Thoracic aorta endothelial cell (primary cell): Measurements from ENCODE around the gene SIGLEC11. TPM values are rescaled to one million over a fixed set of nuclear protein-coding genes. Genes with fewer than 3 reads are reported as not detected.

Experiments used
- total RNA-seq: library from RNA; depleted of rRNA; stranded (reverse); fragments of >200 nt; gene quantifications from 2 replicates; pipeline ENCODE4 v1.2.3, GENCODE V29; 2012

Gene SIGLEC11, protein sequence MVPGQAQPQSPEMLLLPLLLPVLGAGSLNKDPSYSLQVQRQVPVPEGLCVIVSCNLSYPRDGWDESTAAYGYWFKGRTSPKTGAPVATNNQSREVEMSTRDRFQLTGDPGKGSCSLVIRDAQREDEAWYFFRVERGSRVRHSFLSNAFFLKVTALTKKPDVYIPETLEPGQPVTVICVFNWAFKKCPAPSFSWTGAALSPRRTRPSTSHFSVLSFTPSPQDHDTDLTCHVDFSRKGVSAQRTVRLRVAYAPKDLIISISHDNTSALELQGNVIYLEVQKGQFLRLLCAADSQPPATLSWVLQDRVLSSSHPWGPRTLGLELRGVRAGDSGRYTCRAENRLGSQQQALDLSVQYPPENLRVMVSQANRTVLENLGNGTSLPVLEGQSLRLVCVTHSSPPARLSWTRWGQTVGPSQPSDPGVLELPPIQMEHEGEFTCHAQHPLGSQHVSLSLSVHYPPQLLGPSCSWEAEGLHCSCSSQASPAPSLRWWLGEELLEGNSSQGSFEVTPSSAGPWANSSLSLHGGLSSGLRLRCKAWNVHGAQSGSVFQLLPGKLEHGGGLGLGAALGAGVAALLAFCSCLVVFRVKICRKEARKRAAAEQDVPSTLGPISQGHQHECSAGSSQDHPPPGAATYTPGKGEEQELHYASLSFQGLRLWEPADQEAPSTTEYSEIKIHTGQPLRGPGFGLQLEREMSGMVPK
- 0.13 TPM in 1 of 2 replicates, not detected in the other for total RNA-seq

GRCh38 chr19:49960980-49961379, at the start of gene SIGLEC11:
TSS of gene SIGLEC11 (minus strand) at chr19:49961172. CDS start at chr19:49961081, 91 bp downstream.

GRCh38 chr19:49929121-49929610, 31.8 kb downstream of the SIGLEC11 start, which contains the start of the genes ATF5 and NUP62:
TSS of gene ATF5 (plus strand) at chr19:49929205. CDS start at chr19:49930851, 1,646 bp downstream.
TSS of gene NUP62 (minus strand) at chr19:49929504. CDS start at chr19:49909807, 19,697 bp downstream.

Other genes starting within 250 kb of the SIGLEC11 start
- gene TSKS, start 197.9 kb downstream of the SIGLEC11 start, total RNA-seq = not detected in 2 replicates
- gene AP2A1, start 194.2 kb downstream of the SIGLEC11 start, total RNA-seq = 81.3 and 98.0 TPM in 2 replicates
- gene FUZ, start 147.9 kb downstream of the SIGLEC11 start, total RNA-seq = 11.4 and 12.2 TPM in 2 replicates
- gene MED25, start 142.9 kb downstream of the SIGLEC11 start, total RNA-seq = 26.1 and 29.3 TPM in 2 replicates
- 48.3 and 58.9 TPM in 2 replicates for gene PTOV1, start 110.0 kb downstream of the SIGLEC11 start, total RNA-seq
- 46.3 and 47.3 TPM in 2 replicates for gene PNKP, start 93.6 kb downstream of the SIGLEC11 start, total RNA-seq
- 11.6 and 14.4 TPM in 2 replicates for gene AKT1S1, start 83.8 kb downstream of the SIGLEC11 start, total RNA-seq
- 10.3 and 12.1 TPM in 2 replicates for gene TBC1D17, start 83.5 kb downstream of the SIGLEC11 start, total RNA-seq
- 1.1 and 2.1 TPM in 2 replicates for gene IL4I1, start 64.3 kb downstream of the SIGLEC11 start, total RNA-seq
- gene ATF5, start 32.0 kb downstream of the SIGLEC11 start, total RNA-seq = 10.7 and 10.9 TPM in 2 replicates
- gene NUP62, start 31.7 kb downstream of the SIGLEC11 start, total RNA-seq = 42.6 and 56.9 TPM in 2 replicates
- 29.5 and 33.4 TPM in 2 replicates for gene VRK3, start 64.2 kb upstream of the SIGLEC11 start, total RNA-seq
- 7.4 and 9.2 TPM in 2 replicates for gene ZNF473, start 64.8 kb upstream of the SIGLEC11 start, total RNA-seq
- not detected in 2 replicates for gene IZUMO2, start 202.1 kb upstream of the SIGLEC11 start, total RNA-seq
- not detected in 2 replicates for gene MYH14, start 242.4 kb upstream of the SIGLEC11 start, total RNA-seq